ENCODE data around the gene MUSTN1.
A peak's percentile ranks its signal among the peaks of the same experiment; 100 is the strongest.

DNA sequence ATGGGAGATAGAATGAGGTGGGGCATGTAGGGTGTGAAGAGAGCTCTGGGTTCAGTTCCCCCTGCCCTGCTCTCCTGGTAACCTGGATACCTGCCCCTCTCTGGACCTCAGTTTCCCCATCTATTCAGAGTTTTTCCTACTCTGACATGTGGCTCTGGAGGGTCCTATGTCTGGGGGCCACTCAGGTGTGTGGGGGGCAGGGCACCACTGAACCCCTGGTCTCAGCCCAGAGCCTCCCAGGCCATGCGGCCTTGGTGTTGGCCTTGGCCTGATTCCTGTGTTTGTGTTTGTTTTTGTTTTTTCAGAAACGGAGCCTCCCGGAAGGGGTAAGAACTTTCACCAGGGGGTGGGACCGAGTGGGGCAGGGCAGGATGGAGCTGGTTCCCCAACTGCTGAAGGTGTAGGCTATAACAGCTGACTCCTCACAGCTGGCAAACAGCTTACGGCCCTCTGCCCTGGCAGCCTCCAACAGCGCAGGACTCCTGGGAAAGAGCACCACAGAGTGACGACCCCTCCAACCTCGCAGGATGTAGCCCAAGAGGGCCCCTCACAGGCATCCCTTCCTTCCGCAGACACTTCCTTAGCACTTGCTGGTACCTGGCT lies 39.4 kb downstream of the MUSTN1 start:
- TF ChIP-seq CTCF (CRISPR knock-in tag; IDR thresholded peaks at IDR 0.05) (no peak), ZNF672 (CRISPR knock-in tag; IDR thresholded peaks at IDR 0.05) (no peak), MLX (CRISPR knock-in tag; IDR thresholded peaks at IDR 0.05) (peak; percentile 76), ZNF652 (CRISPR knock-in tag; IDR thresholded peaks at IDR 0.05; ENCODE audit: borderline replicate concordance, low read depth) (no peak)
- TF ChIP-seq, protein P1, sequence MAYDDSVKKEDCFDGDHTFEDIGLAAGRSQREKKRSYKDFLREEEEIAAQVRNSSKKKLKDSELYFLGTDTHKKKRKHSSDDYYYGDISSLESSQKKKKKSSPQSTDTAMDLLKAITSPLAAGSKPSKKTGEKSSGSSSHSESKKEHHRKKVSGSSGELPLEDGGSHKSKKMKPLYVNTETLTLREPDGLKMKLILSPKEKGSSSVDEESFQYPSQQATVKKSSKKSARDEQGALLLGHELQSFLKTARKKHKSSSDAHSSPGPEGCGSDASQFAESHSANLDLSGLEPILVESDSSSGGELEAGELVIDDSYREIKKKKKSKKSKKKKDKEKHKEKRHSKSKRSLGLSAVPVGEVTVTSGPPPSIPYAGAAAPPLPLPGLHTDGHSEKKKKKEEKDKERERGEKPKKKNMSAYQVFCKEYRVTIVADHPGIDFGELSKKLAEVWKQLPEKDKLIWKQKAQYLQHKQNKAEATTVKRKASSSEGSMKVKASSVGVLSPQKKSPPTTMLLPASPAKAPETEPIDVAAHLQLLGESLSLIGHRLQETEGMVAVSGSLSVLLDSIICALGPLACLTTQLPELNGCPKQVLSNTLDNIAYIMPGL (CRISPR knock-in tag; IDR thresholded peaks at IDR 0.05; ENCODE audit: borderline replicate concordance in 1 of 2, low read depth in 1 of 2) = peak in 1 of 2 experiments; percentile 55; a peak in 1 of 4 replicates
